ENCODE measurements around the gene DNAJC15.
"Not testable (repeated sequence)": the region's sequence is repeated elsewhere in the genome, so short reads cannot be mapped to it uniquely, and the experiment has no call there.

DNAJC15 gene

GRCh38 chr13:43045302-43045773, 22.0 kb downstream of the DNAJC15 start:
- DNase-seq: not testable (repeated sequence)

GRCh38 chr13:43046259-43046658, 22.9 kb downstream of the DNAJC15 start:
- DNase-seq: no peak

- peak; percentile 90 for DNase-seq
Measured at GRCh38 chr13:43054803-43055802, 31.7 kb downstream of the DNAJC15 start.

GRCh38 chr13:43057653-43058317, 34.4 kb downstream of the DNAJC15 start:
- DNase-seq: peak; percentile 58

- DNase-seq: peak; percentile 96
Measured at GRCh38 chr13:43058318-43058674, 34.9 kb downstream of the DNAJC15 start.

- DNase-seq: peak; percentile 26
Measured at GRCh38 chr13:43058831-43059230, 35.4 kb downstream of the DNAJC15 start.

GRCh38 chr13:43059779-43060178, 36.4 kb downstream of the DNAJC15 start:
- not testable (repeated sequence) for DNase-seq

- DNase-seq: peak; percentile 60
Measured at GRCh38 chr13:43060806-43061205, 37.4 kb downstream of the DNAJC15 start.

- no peak for DNase-seq
Measured at GRCh38 chr13:43061496-43062280, 38.3 kb downstream of the DNAJC15 start.

GRCh38 chr13:43071824-43072223, 48.4 kb downstream of the DNAJC15 start:
- DNase-seq: no peak

- no peak for DNase-seq
Measured at GRCh38 chr13:43072394-43072793, 49.0 kb downstream of the DNAJC15 start.

GRCh38 chr13:43074824-43075510, 51.6 kb downstream of the DNAJC15 start:
- DNase-seq: no peak

- DNase-seq: not testable (repeated sequence)
Measured at GRCh38 chr13:43075511-43075902, 52.1 kb downstream of the DNAJC15 start.

GRCh38 chr13:43077046-43077445, 53.7 kb downstream of the DNAJC15 start:
- no peak for DNase-seq

GRCh38 chr13:43077461-43077860, 54.1 kb downstream of the DNAJC15 start:
- no peak for DNase-seq

- peak; percentile 30 for DNase-seq
Measured at GRCh38 chr13:43077906-43078305, 54.5 kb downstream of the DNAJC15 start.

GRCh38 chr13:43078399-43078798, 55.0 kb downstream of the DNAJC15 start:
- DNase-seq: no peak

- DNase-seq: no peak
Measured at GRCh38 chr13:43079392-43079931, 56.1 kb downstream of the DNAJC15 start.

- DNase-seq: no peak
Measured at GRCh38 chr13:43080199-43080598, 56.8 kb downstream of the DNAJC15 start.

- DNase-seq: no peak
Measured at GRCh38 chr13:43081866-43082265, 58.5 kb downstream of the DNAJC15 start.

- DNase-seq: no peak
Measured at GRCh38 chr13:43083750-43084149, 60.4 kb downstream of the DNAJC15 start.

- DNase-seq: peak; percentile 40
Measured at GRCh38 chr13:43085545-43085944, 62.2 kb downstream of the DNAJC15 start.
